Mesendoderm (in vitro differentiated cells): ENCODE results near the gene DBNDD1.

Source experiments
- DNase-seq: peaks from one replicate; pipeline ENCODE4 v3.0.0; 2013
- H2AK5ac ChIP-seq: 2 replicates; pipeline ENCODE4 v1.6.1; 2013; ENCODE audit warnings: low read length, inconsistent platforms
- H2BK120ac ChIP-seq: 2 replicates; pipeline ENCODE4 v1.6.1; 2013; ENCODE audit warnings: low read depth, mild to moderate bottlenecking, low read length, moderate library complexity, mixed read lengths
- H2BK15ac ChIP-seq: replicated peaks from 2 replicates; pipeline ENCODE4 v1.6.1; 2013; ENCODE audit warnings: low read depth, mild to moderate bottlenecking, moderate library complexity
- H2BK5ac ChIP-seq: 2 replicates; pipeline ENCODE4 v1.6.1; 2013; ENCODE audit warnings: low read length, inconsistent platforms
- H3K18ac ChIP-seq: 2 replicates; pipeline ENCODE4 v1.6.1; 2013; ENCODE audit warnings: mild to moderate bottlenecking, low read length, mixed read lengths
- H3K23ac ChIP-seq: one replicate; pipeline ENCODE4 v1.6.1; 2013; ENCODE audit warnings: low read length
- H3K27ac ChIP-seq: 2 replicates; pipeline ENCODE4 v1.5.1; 2013; ENCODE audit warnings: low read depth, mild to moderate bottlenecking, inconsistent platforms, low read length, moderate library complexity
- H3K27me3 ChIP-seq: 2 replicates; pipeline ENCODE4 v1.6.1; 2013; ENCODE audit warnings: low read length, control low read depth, mild to moderate bottlenecking, inconsistent platforms; ENCODE audit not compliant: insufficient read depth, poor library complexity
- H3K36me3 ChIP-seq: 2 replicates; pipeline ENCODE4 v1.6.1; 2013; ENCODE audit warnings: low read length, inconsistent platforms; ENCODE audit not compliant: control insufficient read depth, insufficient read depth
- H3K4ac ChIP-seq: one replicate; pipeline ENCODE4 v1.6.1; 2013; ENCODE audit warnings: low read depth, mild to moderate bottlenecking, low read length, moderate library complexity
- H3K4me1 ChIP-seq: 2 replicates; pipeline ENCODE4 v1.6.1; 2013; ENCODE audit warnings: low read depth, low read length, inconsistent platforms; ENCODE audit not compliant: control insufficient read depth
- H3K4me2 ChIP-seq: 2 replicates; pipeline ENCODE4 v1.6.1; 2013; ENCODE audit warnings: low read length
- H3K4me3 ChIP-seq: 2 replicates; pipeline ENCODE4 v1.5.1; 2013; ENCODE audit warnings: mild to moderate bottlenecking, low read length
- H3K56ac ChIP-seq: one replicate; pipeline ENCODE4 v1.6.1; 2013; ENCODE audit warnings: low read length
- H3K79me1 ChIP-seq: 2 replicates; pipeline ENCODE4 v1.6.1; 2013; ENCODE audit warnings: low read length, inconsistent platforms
- H3K79me2 ChIP-seq: 2 replicates; pipeline ENCODE4 v1.6.1; 2013; ENCODE audit warnings: mild to moderate bottlenecking, low read length; ENCODE audit not compliant: control insufficient read depth, insufficient read depth
- H3K9ac ChIP-seq: 2 replicates; pipeline ENCODE4 v1.6.1; 2013; ENCODE audit warnings: low read length, inconsistent platforms
- H4K5ac ChIP-seq: one replicate; pipeline ENCODE4 v1.6.1; 2013; ENCODE audit warnings: low read length
- H4K8ac ChIP-seq: one replicate; pipeline ENCODE4 v1.6.1; 2013; ENCODE audit warnings: low read depth, mild to moderate bottlenecking, control low read depth, low read length, moderate library complexity
- WGBS: extraction: QIAGEN DNeasy Blood & Tissue Kit; methylation state at CpG from one replicate; pipeline ENCODE4 v1.1.7; 2013; ENCODE audit warnings: low lambda C conversion rate, missing lambda C conversion rate; ENCODE audit not compliant: insufficient coverage; ENCODE audit errors: extremely low coverage; 5-methylcytosine and 5-hydroxymethylcytosine counted together

The DBNDD1 gene

DNA sequence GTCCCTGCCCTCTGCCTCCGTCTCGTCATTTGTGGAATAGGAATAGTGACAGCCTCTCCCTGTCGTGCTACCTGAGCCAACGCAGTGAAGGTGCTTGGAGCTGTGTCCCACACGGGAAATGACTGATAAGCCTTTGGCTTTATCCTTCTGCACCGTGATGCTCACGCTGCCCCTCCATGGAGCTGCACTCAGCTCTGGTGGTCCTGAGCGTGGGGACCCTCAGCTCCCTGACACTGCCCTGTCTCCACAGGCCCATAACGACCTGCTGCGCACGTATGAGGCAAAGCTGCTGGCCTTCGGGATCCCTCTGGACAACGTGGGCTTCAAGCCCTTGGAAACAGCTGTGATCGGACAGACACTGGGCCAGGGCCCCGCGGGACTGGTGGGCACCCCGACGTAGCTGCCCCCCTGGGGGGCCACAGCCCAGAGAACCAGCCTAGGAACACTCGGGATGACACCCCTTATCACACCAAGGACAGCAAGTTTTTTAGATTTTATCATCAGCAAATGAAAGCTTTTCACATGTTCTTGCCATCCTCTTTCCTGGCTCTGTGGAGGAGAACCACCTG lies 23.8 kb upstream of the DBNDD1 start:
- Histone ChIP-seq H2BK15ac (no peak overlapping the region), H3K56ac (no peak overlapping the region), H3K79me1 (no peaks in the 10 kb centered on the region), H3K27ac (no peak overlapping the region), H3K4me2 (no peak overlapping the region), H3K27me3 (no peaks in the 10 kb centered on the region), H3K18ac (no peak overlapping the region), H4K5ac (no peak overlapping the region), H3K23ac (no peak overlapping the region), H2BK120ac (no peak overlapping the region), H3K9ac (no peak overlapping the region), H3K79me2 (no peaks in the 10 kb centered on the region), H2AK5ac (no peak overlapping the region), H3K4ac (no peak overlapping the region), H3K4me3 (no peak overlapping the region), H3K4me1 (no peaks in the 10 kb centered on the region), H4K8ac (no peak overlapping the region), H3K36me3 (no peaks in the 10 kb centered on the region), H2BK5ac (no peak overlapping the region)
- DNase-seq, result no peak
- WGBS, result no CpG with 5 or more reads among the region's 19 CpGs

DNA sequence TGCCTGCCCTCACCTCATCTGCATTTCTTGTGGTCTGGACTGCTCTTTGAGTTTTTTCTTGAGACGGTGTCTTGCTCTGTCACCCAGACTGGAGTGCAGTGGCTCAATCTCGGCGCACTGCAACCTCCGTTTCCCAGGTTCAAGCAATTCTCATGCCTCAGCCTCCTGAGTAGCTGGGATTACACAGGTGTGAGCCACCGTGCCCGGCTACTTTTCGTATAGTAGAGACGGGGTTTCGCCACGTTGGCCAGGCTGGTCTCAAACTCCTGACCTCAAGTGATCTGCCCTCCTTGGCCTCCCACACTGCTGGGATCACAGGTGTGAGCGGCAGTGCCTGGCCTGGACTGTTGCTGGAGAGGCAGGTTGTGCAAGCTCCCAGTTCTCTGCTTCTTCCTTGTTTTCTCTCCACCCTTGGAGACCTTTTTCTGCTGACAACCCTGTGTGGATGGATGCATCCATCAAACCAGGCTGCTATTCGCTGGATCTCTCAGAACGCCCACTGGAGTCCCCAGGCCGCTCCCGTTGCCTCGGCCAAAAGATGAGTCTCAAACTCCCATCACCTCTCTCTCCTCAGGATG lies 22.7 kb upstream of the DBNDD1 start:
- Histone ChIP-seq H3K18ac (no peak overlapping the region), H2AK5ac (no peak overlapping the region), H4K5ac (no peak overlapping the region), H3K23ac (no peak overlapping the region), H3K27me3 (no peaks in the 10 kb centered on the region), H3K4me3 (no peak overlapping the region), H3K4me1 (no peaks in the 10 kb centered on the region), H3K4ac (no peak overlapping the region), H3K79me2 (no peaks in the 10 kb centered on the region), H2BK5ac (no peak overlapping the region), H3K9ac (no peak overlapping the region), H3K4me2 (no peak overlapping the region), H3K27ac (no peak overlapping the region), H3K36me3 (no peaks in the 10 kb centered on the region), H2BK15ac (no peak overlapping the region), H3K79me1 (no peaks in the 10 kb centered on the region), H4K8ac (no peak overlapping the region), H3K56ac (no peak overlapping the region), H2BK120ac (no peak overlapping the region)
- WGBS, result no CpG with 5 or more reads among the region's 16 CpGs
- DNase-seq, result no peak

DNA sequence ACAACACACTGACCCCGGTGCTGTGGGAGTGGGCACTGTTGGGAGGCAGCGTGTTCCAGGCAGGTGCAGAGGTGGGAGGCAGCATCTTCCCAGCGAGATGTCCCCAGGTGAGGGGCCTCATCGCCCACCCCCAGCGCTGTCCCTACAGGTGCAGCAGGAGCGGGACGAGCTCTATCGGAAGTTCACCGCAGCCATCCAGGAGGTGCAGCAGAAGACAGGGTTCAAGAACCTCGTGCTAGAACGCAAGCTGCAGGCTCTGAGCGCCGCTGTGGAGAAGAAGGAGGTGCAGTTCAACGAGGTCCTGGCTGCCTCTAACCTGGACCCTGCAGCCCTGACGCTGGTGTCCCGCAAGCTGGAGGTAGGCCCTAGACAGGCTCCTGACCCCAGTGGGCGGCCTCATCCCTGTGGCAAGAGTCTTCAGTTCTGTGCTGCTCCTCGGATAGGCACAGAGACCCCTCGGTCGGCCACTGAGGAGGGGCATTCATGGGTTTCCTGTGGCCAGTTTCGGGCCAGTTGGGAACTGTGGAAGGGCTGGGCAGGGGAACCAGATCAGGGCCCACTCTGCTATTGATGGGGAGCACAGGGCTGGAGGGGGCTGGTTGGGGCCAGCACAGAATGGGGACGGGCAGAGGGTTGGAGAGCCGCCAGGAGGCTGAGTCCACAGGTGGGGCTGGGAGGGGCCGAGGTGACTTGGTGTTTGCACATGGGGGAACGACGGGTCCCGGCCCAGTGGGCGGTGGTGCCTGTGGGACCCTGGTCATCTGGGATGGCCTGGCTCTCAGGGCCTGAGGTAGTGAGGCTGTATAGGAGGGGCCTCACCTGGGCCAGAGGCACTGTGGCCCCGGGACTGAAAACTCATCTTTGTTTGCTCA lies 21.1 kb upstream of the DBNDD1 start:
- H2BK15ac ChIP-seq, result no peak overlapping the region
- no peaks in the 10 kb centered on the region for H3K36me3 ChIP-seq
- H4K5ac ChIP-seq, result no peak overlapping the region
- no peak for DNase-seq
- no peak overlapping the region for H3K9ac ChIP-seq
- H3K27ac ChIP-seq, result no peak overlapping the region
- no peak overlapping the region for H2AK5ac ChIP-seq
- no peak overlapping the region for H3K18ac ChIP-seq
- H3K4me3 ChIP-seq, result no peak overlapping the region
- no peak overlapping the region for H4K8ac ChIP-seq
- H3K23ac ChIP-seq, result no peak overlapping the region
- no peak overlapping the region for H2BK5ac ChIP-seq
- no peaks in the 10 kb centered on the region for H3K27me3 ChIP-seq
- no peaks in the 10 kb centered on the region for H3K79me2 ChIP-seq
- no peaks in the 10 kb centered on the region for H3K79me1 ChIP-seq
- no peak overlapping the region for H3K4me2 ChIP-seq
- no peaks in the 10 kb centered on the region for H3K4me1 ChIP-seq
- no peak overlapping the region for H2BK120ac ChIP-seq
- WGBS, result no CpG with 5 or more reads among the region's 29 CpGs
- no peak overlapping the region for H3K4ac ChIP-seq
- no peak overlapping the region for H3K56ac ChIP-seq

DNA sequence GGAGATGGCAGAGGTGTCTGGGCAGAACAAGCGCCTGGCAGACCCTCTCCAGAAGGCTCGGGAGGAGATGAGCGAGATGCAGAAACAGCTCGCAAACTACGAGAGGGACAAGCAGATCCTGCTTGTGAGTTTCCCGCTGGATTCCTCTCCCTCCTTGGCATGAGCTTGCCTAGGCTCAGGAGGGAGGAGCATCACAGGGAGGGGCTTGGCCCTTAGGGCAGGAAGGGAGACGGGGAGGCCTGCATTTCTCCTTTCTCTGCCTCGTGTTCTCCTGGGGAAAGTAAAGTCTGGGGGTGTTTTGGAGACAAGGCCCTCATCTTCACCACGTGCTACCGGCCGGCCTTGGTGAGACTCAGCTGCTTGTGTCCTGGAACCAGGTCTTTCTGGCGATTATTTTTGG lies 18.0 kb upstream of the DBNDD1 start:
- H2BK5ac ChIP-seq, result no peak overlapping the region
- H3K79me1 ChIP-seq, result no peaks in the 10 kb centered on the region
- H4K8ac ChIP-seq, result no peak overlapping the region
- H4K5ac ChIP-seq, result no peak overlapping the region
- no peak overlapping the region for H2BK15ac ChIP-seq
- H2BK120ac ChIP-seq, result no peak overlapping the region
- H3K4me3 ChIP-seq, result no peak overlapping the region
- no CpG with 5 or more reads among the region's 12 CpGs for WGBS
- H2AK5ac ChIP-seq, result no peak overlapping the region
- no peak overlapping the region for H3K23ac ChIP-seq
- H3K4ac ChIP-seq, result no peak overlapping the region
- H3K27ac ChIP-seq, result no peak overlapping the region
- no peak overlapping the region for H3K9ac ChIP-seq
- H3K56ac ChIP-seq, result no peak overlapping the region
- no peak overlapping the region for H3K4me2 ChIP-seq
- H3K18ac ChIP-seq, result no peak overlapping the region
- no peaks in the 10 kb centered on the region for H3K27me3 ChIP-seq
- H3K4me1 ChIP-seq, result no peaks in the 10 kb centered on the region
- no peaks in the 10 kb centered on the region for H3K79me2 ChIP-seq
- DNase-seq, result no peak
- H3K36me3 ChIP-seq, result no peaks in the 10 kb centered on the region

DNA sequence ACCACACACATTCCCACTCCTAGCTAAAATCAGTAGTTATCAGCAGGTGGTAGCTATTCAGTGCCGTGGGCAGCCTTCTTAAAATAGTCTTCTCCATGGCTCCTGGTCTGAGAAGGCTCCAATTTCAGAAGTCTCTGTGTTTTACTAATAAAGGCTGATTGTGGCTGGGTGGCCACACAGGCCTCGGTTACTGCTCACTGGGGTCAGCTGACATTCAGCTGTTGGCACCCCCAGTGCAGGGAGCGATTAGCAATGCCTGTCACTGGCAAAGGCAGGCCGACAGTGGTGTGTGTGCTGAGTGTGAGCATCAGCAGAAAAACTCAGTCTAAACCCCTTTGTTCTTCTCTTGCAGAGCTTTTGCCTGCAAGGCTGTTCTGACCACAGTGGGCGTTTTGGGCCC lies 16.6 kb upstream of the DBNDD1 start:
- Histone ChIP-seq H3K4me3 (no peak overlapping the region), H3K27me3 (no peaks in the 10 kb centered on the region), H3K4me2 (no peak overlapping the region), H3K18ac (no peak overlapping the region), H3K9ac (no peak overlapping the region), H4K5ac (no peak overlapping the region), H3K4me1 (no peaks in the 10 kb centered on the region), H3K4ac (no peak overlapping the region), H2AK5ac (no peak overlapping the region), H3K36me3 (no peaks in the 10 kb centered on the region), H3K23ac (no peak overlapping the region), H2BK15ac (no peak overlapping the region), H3K27ac (peak overlapping the region; percentile 41), H2BK5ac (no peak overlapping the region), H3K56ac (no peak overlapping the region), H3K79me2 (no peaks in the 10 kb centered on the region), H4K8ac (no peak overlapping the region), H3K79me1 (no peaks in the 10 kb centered on the region), H2BK120ac (no peak overlapping the region)
- WGBS, result no CpG with 5 or more reads among the region's 5 CpGs
- DNase-seq, result peak; percentile 81
